Body of pancreas (tissue), 4 donors: ENCODE data around the gene VRTN.

ENCODE experiments used
- CTCF ChIP-seq, 7 experiments: fragments of 450-650 bp in 4 of 7; fragments of 200-600 bp in 3 of 7; sonication (generic) in 3 of 7; IDR thresholded peaks; one replicate each; pipeline ENCODE4 v1.5.1; 2016 to 2019; ENCODE audit warnings: antibody characterized with exemption in 7 of 7
- POLR2A ChIP-seq, 3 donors: fragments of 450-650 bp; IDR thresholded peaks; one replicate each; pipeline ENCODE4 v1.6.1; 2016; ENCODE audit warnings: antibody characterized with exemption in 3 of 3, mild to moderate bottlenecking in 2 of 3

GRCh38 chr14:74349757-74350156 lies 1.5 kb downstream of the VRTN start:
- TF ChIP-seq CTCF (IDR thresholded peaks at IDR 0.05): no peak
- no peak for TF ChIP-seq POLR2A (IDR thresholded peaks at IDR 0.05)
